Glomerular endothelial cell (primary cell): ENCODE measurements around the gene CCDC91. TPM values are rescaled to one million over a fixed set of nuclear protein-coding genes. Genes with fewer than 3 reads are reported as not detected.
"Not testable (repeated sequence)": the region's sequence is repeated elsewhere in the genome, so short reads cannot be mapped to it uniquely, and the experiment has no call there.

Experiments
- DNase-seq: peaks from one replicate; pipeline ENCODE4 v3.0.0-alpha.2; 2011; ENCODE audit warnings: low read depth, low spot score; ENCODE audit errors: extremely low read depth
- total RNA-seq: library from RNA; depleted of rRNA; stranded (reverse); fragments of >200 nt; gene quantifications from 2 replicates; pipeline ENCODE4 v1.2.3, GENCODE V29; 2015

The CCDC91 gene
- total RNA-seq, 1 donor from 2014 or later, result 10.1 TPM

DNA sequence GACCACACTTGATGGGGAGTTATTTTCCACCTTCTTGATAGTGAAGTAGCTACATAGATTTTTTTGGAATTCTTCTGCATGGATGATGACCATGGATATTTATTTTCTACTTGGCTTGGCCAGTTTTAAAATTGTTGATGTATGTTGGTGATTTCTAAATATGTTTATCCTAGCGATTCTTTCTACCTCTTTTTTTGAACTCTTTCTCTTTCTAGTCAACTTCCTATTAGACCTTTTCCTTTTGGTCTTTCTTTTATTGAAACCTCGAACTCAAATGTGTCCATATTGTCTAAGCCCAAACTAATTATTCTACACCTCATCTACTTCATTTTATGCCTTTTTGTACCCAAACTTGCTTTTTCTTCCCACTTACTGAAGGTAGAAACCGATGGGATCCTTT is 37.0 kb downstream of the CCDC91 start:
- DNase-seq, result no peak

DNA sequence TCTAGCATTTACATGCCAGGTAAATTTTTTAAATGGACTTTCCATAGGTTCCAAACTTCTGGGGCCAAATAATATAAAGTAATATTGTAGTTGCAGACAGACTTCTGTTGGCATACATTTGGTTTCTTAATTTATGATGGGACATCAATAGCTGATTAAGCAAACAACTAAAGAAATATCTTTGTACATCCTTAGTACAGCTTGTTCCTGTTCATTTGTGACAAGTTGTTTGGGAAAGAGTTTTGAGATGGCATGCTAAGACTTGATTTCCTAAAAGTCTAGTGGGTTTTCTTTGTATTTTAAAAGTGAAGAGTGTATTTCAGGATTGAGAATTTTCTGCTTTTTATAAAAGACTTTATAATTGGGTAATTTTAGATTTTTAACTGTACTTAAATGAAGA is 41.0 kb downstream of the CCDC91 start:
- DNase-seq, result no peak

- no peak for DNase-seq
These were observed 42.1 kb downstream of the CCDC91 start for GRCh38 chr12:28232211-28232928.

GRCh38 chr12:28234444-28234843 is 44.2 kb downstream of the CCDC91 start:
- DNase-seq, result no peak

GRCh38 chr12:28235015-28235414 is 44.8 kb downstream of the CCDC91 start:
- DNase-seq, result no peak

GRCh38 chr12:28235985-28236384 is 45.7 kb downstream of the CCDC91 start:
- no peak for DNase-seq

DNA sequence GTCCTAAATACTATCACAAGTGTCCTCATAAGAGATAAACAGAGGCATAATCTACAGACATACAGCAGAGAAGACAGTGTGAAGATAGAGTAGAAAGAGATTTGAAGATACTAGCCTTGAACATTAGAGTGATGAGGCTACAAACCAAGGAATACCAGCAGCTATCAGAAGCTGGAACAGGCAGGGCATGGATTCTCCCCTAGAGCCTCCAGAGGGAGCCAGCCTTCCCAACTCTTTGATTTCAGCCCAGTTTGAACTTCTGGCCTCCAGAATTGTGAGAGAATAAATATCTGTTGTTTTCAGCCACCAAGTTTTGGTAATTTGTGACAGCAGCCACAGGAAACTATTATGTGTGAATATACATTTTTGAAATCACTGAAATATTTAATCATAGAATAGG is 47.2 kb downstream of the CCDC91 start:
- DNase-seq, result no peak

DNA sequence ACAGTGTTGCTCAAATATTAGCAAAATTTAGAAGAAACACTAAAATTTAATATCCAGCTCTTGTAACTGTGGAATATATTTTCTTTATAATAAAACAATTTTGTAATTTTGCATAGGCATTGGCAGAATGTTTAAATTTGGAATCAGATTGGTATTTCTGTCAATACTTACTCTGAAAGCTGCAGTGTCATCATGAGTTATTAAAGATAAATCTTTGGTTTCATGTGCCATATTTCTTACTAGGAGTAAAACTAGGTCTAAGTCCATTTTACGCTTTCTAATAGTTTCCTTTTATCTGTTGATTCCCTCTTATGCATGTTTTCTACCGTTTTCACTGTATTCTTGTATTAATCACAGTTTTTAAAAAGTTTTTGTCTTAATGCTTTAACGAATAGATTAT is 49.7 kb downstream of the CCDC91 start:
- no peak for DNase-seq

DNA sequence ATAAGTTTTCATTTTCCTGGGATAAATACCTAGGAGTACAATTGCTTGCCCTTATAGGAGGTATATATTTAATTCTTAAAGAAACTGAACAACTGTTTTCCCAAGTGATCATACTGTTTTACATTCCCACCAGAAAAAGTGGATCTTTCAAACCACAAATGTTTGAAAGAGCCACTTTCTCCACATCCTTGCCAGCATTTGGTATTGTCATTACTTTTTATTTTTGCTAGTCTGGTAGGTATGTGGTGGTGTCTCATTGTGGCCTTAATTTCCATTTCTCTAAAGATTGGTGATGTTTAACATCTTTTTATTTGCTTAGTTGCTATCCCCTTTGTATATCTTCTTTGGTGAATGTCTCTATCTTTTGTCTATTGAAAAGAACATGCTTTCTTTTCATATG is 50.6 kb downstream of the CCDC91 start:
- DNase-seq, result no peak

DNA sequence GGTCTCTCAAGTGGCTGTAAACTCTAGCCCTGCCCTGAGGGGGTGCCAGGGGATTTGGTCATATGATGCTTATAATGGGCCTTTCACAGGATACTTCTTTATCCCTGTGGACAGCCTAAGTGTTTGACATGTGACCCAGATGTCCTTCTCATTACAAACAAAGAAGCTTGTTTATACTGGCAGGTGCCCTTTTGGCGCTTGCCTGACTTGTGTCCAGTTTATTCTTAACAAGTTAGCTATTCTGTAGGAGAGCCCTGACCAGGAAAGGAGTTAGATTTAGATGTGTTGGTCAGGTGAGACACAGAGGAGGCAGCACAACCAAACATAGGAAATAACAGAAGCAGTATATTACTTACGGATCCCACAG is 51.9 kb downstream of the CCDC91 start:
- DNase-seq, result no peak

DNA sequence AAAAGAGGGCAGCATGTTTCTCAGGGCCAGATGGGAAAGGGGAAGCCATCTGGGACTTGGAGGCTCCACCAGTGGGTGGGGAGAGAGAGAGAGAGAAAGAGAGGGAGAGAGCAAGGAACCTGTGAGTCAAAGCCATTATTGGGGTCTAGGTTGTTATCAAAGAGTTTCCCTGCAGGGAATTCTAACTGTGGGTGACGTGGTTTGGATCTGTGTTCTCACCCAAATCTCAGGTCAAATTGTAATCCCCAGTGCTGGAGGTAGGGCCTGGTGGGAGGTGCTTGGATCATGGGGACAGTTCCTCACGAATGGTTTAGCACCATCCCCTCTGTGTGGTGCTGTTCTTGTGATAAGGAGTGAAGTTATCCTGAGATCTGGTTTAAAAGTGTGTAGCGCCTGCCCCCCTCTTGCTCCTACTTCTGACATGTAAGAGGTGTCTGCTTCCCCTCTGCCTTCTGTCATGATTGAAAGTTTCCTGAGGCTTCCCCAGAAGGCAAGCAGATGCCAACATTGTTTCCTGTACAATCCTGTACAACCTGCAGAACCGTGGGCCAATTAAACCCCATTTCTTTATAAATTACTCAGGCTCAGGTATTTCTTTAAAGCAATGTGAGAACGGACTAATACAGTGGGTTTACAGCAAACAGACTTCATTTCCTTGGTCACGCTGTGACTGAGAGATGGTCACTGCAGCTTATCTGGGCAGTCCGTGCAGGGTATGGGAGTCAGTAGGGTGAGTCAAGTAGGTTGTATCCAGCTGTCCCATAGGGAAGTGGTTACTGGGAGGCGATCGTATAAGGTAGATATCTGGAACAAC is 52.4 kb downstream of the CCDC91 start:
- no peak for DNase-seq

DNA sequence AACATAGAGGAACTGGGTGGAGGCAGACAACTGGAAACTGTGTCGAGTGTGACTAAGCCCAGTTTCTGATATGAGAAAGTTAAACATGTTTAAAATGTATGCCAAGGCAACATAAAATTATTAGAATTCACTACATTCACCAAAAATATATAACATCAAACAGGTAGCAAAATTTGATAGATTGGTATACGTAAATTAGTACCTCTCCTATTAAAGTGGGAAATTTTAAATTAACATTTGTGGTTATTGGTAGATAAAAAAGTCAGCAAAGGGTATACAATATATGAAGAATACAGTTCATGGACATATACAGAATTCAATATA is 53.0 kb downstream of the CCDC91 start:
- no peak for DNase-seq

DNA sequence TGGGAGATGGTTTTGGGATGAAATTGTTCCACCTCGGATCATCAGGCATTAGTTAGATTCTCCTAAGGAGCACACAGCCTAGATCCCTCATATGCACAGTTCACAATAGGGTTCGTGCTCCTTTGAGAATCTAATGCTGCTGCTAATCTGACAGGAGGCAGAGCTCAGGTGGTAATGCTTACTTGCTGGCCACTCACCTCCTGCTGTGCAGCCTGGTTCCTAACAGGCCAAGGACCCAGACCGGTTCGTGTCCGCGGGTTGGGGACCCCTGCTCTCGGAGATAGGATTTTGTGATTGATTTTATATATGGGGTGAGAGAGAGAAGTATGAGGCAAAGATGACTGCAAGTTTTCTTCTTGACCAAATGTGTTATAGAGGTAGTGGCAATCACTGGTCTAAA is 57.5 kb downstream of the CCDC91 start:
- DNase-seq, result no peak

- DNase-seq, result no peak
These were observed 58.4 kb downstream of the CCDC91 start for GRCh38 chr12:28248555-28249145.

- DNase-seq, result no peak
These were observed 62.9 kb downstream of the CCDC91 start for GRCh38 chr12:28253161-28253641.

- no peak for DNase-seq
These were observed 67.2 kb downstream of the CCDC91 start for GRCh38 chr12:28257411-28257810.

- no peak for DNase-seq
These were observed 68.7 kb downstream of the CCDC91 start for GRCh38 chr12:28258998-28259397.

DNA sequence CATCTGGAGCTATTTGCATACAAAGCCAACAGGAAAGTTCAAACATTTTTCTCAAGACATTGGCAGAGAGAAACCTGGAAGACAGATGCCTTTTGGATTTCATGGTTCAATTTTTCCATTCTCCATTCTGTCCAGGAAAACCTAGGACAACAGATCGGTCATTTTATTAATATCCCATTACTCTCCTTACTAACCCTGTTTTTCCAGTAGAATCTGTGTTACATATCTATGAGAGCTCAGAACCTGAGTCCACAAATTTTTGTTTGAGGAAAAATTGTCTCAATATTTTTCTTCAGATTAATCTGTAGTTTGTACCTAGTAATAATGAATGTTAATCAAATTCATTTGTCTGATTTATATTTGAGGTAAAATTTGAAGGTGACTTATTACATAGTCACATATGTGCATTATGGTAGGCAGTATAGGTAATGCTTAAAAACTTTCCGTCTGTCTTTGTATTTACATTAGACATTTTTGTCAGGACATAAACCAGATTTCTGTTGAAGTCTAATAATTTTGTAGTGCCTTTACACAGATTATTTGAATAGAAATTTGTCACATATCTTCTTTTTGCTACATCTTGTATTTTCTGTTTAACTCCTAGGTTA is 75.3 kb downstream of the CCDC91 start:
- no peak for DNase-seq

DNA sequence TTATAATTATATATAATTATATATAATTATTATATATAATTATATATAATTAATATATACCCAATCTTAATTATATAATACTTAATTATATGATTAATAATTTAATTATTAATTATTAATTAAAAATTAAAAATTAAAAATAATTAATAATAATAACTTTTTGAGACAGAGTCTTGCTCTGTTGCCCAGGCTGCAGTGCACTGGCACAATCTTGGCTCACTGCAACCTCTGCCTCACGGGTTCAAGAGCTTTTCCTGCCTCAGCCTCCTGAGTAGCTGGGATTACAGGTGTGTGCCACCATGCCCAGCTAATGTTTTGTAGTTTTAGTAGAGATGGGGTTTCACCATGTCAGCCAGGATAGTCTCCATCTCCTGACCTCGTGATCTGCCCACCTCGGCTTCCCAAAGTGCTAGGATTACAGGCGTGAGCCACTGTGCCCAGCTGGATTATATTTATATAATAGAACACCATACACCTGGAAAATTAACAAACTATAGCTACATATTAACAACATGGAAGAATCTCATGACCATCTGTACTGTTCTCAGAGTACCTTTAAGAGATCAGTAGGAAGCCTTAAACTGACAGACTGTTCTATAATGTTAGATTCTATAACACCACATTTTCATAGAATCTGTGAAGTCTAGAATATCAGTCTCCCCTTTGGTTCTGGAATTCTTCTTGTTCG is 77.8 kb downstream of the CCDC91 start:
- DNase-seq, result not testable (repeated sequence)

GRCh38 chr12:28268608-28269229 is 78.5 kb downstream of the CCDC91 start:
- DNase-seq, result no peak

DNA sequence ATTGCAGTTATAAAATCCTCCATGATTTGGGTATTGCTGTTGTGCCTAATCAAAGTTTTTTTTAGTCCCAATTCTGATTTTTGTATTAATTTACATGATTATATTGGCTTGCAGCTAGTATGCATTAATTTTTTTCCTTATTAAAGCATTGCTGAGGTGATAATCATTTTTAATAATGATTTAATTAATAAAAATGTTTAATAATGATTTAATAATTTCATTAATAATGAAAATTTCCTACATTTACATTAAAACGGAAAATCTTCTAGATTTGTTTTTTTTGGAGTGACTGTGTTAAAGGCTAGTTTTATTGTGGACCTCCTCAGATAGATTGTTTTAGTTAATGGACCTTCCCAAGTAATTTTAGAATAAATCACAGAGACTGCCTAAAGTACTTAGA is 79.6 kb downstream of the CCDC91 start:
- DNase-seq, result no peak
